Measurements from ENCODE around the gene LRRTM4. TPM values are rescaled to one million over a fixed set of nuclear protein-coding genes. Genes with fewer than 3 reads are reported as not detected.

LRRTM4 gene
- total and polyA plus RNA-seq, 4 experiments from 2014 or later, result not detected

DNA sequence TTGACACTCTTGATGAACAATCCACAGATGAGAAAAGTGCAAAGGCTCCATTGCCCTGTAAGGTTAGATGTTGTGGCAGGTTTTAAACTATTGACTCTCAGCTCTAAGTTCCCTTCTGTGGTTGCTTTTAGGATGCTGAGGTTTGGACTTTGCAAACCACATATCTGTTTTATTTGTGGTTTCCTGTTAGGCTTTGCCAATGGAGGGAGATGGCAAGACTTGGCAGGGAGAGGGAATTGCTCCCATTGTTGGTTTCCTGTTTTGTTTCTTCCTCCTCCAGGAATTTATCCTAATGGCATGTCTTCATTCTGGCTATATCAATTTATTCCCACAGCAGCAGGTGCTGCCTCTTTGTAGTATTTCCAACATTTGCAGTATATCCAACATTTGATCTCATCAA is 772.3 kb downstream of the LRRTM4 start:
- intact Hi-C loops (cut with micrococcal nuclease), result no loop called here

DNA sequence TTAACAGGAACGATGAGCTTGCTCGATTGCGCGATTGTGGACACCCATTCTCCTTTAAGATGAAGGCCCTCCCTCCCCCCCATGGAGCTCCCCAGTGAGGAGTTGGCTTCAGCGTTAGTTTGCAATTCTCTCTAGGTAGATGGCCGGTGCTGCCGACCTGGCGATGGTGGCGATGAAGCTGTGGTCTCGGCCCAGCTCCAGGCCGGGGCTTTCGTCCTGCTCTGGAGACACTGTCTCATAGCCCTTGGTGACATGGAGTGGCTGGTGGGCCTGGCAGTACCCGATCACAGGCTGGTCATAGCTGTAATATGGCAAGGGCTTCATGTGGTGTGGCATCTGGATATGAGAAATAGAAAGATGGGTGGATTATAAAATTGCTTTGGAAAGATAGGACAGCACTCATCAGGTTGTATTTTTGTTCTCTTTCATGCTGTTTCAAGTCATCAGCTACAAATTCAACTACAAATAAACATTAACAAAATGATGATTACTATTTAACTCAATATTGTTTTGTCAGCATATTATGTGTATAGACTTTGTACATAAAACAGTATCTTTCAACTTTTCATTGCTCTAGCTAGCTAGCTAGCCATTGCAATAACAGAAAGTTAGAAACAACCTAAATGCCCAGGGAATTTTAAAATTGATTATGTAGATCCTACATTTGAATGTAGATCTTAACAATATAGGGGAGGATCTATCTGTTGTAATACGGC is 773.4 kb downstream of the LRRTM4 start:
- H3K27ac Mint-ChIP-seq, result no peak overlapping the region
- intact Hi-C loops (cut with micrococcal nuclease), result no loop called here
- no peak overlapping the region for H3K4me3 Mint-ChIP-seq
- no peaks in the 10 kb centered on the region for H3K36me3 Mint-ChIP-seq
- H3K27me3 ChIP-seq (ENCODE audit: insufficient read depth, low read length), result no peaks in the 10 kb centered on the region
- ChIA-PET CTCF (ENCODE audit: partially characterized antibody) (no interaction called here), POLR2A (ENCODE audit: partially characterized antibody) (interaction anchor here (0.6 kb wide), 1 partner anchor 1142 kb away, joined by 3 read pairs; no protein-coding TSS in a partner anchor)
- H3K9me3 ChIP-seq (ENCODE audit: control insufficient read depth in 1 of 2, low read length in 2 of 2), result no peaks in the 10 kb centered on the region
- H3K9me3 Mint-ChIP-seq, result peaks cover 0 to 26% (median 4%) of the 10 kb centered on the region in 8 donors
- H3K27ac ChIP-seq (ENCODE audit: low read depth, low read length), result no peak overlapping the region
- H3K4me3 ChIP-seq (ENCODE audit: low read length in 2 of 2), result no peak overlapping the region
- H3K4me1 ChIP-seq (ENCODE audit: insufficient read depth, low read length), result no peaks in the 10 kb centered on the region
- H3K36me3 ChIP-seq (ENCODE audit: insufficient read depth, low read length), result no peaks in the 10 kb centered on the region
- no peaks in the 10 kb centered on the region for H3K27me3 Mint-ChIP-seq
- no peaks in the 10 kb centered on the region for H3K4me1 Mint-ChIP-seq
- DNase-seq, result no peak

More for the DNA sequence above, 772.3 kb downstream of the LRRTM4 start:
- Histone ChIP-seq H3K27ac (ENCODE audit: low read depth, low read length) (no peak overlapping the region), H3K9me3 (ENCODE audit: control insufficient read depth in 1 of 2, low read length in 2 of 2) (no peaks in the 10 kb centered on the region), H3K4me1 (ENCODE audit: insufficient read depth, low read length) (no peaks in the 10 kb centered on the region), H3K27me3 (ENCODE audit: insufficient read depth, low read length) (no peaks in the 10 kb centered on the region), H3K36me3 (ENCODE audit: insufficient read depth, low read length) (no peaks in the 10 kb centered on the region), H3K4me3 (ENCODE audit: low read length in 2 of 2) (no peak overlapping the region)
- no peaks in the 10 kb centered on the region for H3K4me1 Mint-ChIP-seq
- no peaks in the 10 kb centered on the region for H3K36me3 Mint-ChIP-seq
- DNase-seq, result no peak
- ChIA-PET POLR2A (ENCODE audit: partially characterized antibody) (no interaction called here), CTCF (ENCODE audit: partially characterized antibody) (no interaction called here)
- H3K4me3 Mint-ChIP-seq, result no peak overlapping the region
- peaks cover 0 to 26% (median 4%) of the 10 kb centered on the region in 8 donors for H3K9me3 Mint-ChIP-seq
- no peaks in the 10 kb centered on the region for H3K27me3 Mint-ChIP-seq
- no peak overlapping the region for H3K27ac Mint-ChIP-seq

DNA sequence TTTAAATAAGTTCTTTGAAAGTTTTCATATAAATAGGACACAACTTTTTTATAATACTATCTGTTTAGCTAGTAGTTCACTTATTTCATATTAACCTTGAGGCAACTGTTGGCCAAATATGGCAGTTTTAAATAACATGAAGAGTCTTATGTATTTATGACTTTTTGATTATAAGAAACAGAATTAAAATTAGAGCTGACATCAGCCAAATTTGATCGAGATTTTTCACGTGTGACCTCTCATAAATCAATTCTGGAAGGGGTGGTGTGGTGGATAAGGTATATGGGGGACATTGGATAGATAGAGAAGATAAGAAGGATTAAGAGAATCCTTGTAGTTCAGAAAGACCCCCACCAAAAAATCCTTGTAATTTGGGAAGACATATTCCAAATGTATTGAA is 776.6 kb downstream of the LRRTM4 start:
- no peak overlapping the region for H3K27ac Mint-ChIP-seq
- H3K4me3 ChIP-seq (ENCODE audit: low read length in 2 of 2), result no peak overlapping the region
- no peaks in the 10 kb centered on the region for H3K4me1 ChIP-seq (ENCODE audit: insufficient read depth, low read length)
- no peaks in the 10 kb centered on the region for H3K9me3 ChIP-seq (ENCODE audit: control insufficient read depth in 1 of 2, low read length in 2 of 2)
- no peak overlapping the region for H3K27ac ChIP-seq (ENCODE audit: low read depth, low read length)
- ChIA-PET CTCF (ENCODE audit: partially characterized antibody) (no interaction called here), POLR2A (ENCODE audit: partially characterized antibody) (no interaction called here)
- H3K4me3 Mint-ChIP-seq, result no peak overlapping the region
- H3K36me3 Mint-ChIP-seq, result no peaks in the 10 kb centered on the region
- peaks cover 0 to 21% (median 6%) of the 10 kb centered on the region in 8 donors for H3K9me3 Mint-ChIP-seq
- no peak for DNase-seq
- no peaks in the 10 kb centered on the region for H3K27me3 ChIP-seq (ENCODE audit: insufficient read depth, low read length)
- H3K36me3 ChIP-seq (ENCODE audit: insufficient read depth, low read length), result no peaks in the 10 kb centered on the region
- intact Hi-C loops (cut with micrococcal nuclease), result no loop called here
- H3K4me1 Mint-ChIP-seq, result no peaks in the 10 kb centered on the region
- H3K27me3 Mint-ChIP-seq, result no peaks in the 10 kb centered on the region

DNA sequence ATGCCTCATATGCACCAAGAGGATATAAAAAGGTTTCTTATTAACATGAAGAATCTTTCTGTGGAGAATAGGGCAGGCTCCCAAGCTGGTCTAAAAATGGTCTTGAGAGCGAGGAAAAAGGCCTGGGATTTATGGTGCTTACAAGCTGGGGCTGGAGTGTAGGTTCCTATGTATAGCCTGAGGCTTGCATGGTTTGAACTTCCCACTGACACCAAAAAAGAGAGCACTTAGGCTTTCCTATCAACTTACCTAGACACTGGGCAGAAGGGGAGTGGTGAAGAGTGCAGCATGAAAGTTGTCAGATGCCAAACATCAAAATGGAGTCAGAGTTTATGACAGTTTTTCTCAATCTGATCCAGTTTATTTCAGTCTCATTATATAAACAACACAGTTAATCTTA is 784.6 kb downstream of the LRRTM4 start:
- DNase-seq, result no peak
- ChIA-PET CTCF (ENCODE audit: partially characterized antibody) (no interaction called here), POLR2A (ENCODE audit: partially characterized antibody) (no interaction called here)
- H3K9me3 ChIP-seq (ENCODE audit: control insufficient read depth in 1 of 2, low read length in 2 of 2), result no peaks in the 10 kb centered on the region
- H3K27me3 ChIP-seq (ENCODE audit: insufficient read depth, low read length), result no peaks in the 10 kb centered on the region
- no peaks in the 10 kb centered on the region for H3K36me3 Mint-ChIP-seq
- H3K4me3 Mint-ChIP-seq, result no peak overlapping the region
- peaks cover 2 to 27% (median 13%) of the 10 kb centered on the region in 8 donors for H3K9me3 Mint-ChIP-seq
- intact Hi-C loops (cut with micrococcal nuclease), result no loop called here
- H3K36me3 ChIP-seq (ENCODE audit: insufficient read depth, low read length), result no peaks in the 10 kb centered on the region
- H3K27me3 Mint-ChIP-seq, result no peaks in the 10 kb centered on the region
- H3K4me1 Mint-ChIP-seq, result no peaks in the 10 kb centered on the region
- H3K27ac Mint-ChIP-seq, result no peak overlapping the region
- H3K4me3 ChIP-seq (ENCODE audit: low read length in 2 of 2), result no peak overlapping the region
- H3K27ac ChIP-seq (ENCODE audit: low read depth, low read length), result no peak overlapping the region
- H3K4me1 ChIP-seq (ENCODE audit: insufficient read depth, low read length), result no peaks in the 10 kb centered on the region

DNA sequence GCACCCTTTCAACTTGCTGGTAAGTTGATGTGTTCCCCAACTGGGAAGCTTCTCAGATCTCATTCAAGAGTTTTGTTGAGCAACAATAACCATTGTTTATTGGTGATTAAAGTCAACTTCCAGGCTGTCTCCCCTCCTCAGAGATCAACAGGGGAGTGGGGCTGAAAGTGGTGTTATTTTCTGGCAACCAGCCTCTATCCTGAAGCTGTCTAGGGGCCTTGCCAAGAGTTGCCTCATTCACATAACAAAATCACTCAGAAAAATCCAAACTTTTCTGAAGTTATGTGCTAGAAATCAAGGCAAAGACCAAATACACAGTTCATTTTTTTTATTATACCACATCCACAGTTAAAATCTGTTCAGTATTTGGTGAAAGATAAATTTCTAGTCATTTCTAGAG is 788.4 kb downstream of the LRRTM4 start:
- intact Hi-C loops (cut with micrococcal nuclease), result no loop called here
- Histone ChIP-seq H3K27me3 (ENCODE audit: insufficient read depth, low read length) (no peaks in the 10 kb centered on the region), H3K36me3 (ENCODE audit: insufficient read depth, low read length) (no peaks in the 10 kb centered on the region), H3K27ac (ENCODE audit: low read depth, low read length) (no peak overlapping the region), H3K4me1 (ENCODE audit: insufficient read depth, low read length) (no peaks in the 10 kb centered on the region), H3K9me3 (ENCODE audit: control insufficient read depth in 1 of 2, low read length in 2 of 2) (no peaks in the 10 kb centered on the region), H3K4me3 (ENCODE audit: low read length in 2 of 2) (no peak overlapping the region)
- no peaks in the 10 kb centered on the region for H3K36me3 Mint-ChIP-seq
- no peak overlapping the region for H3K27ac Mint-ChIP-seq
- no peak for DNase-seq
- no peaks in the 10 kb centered on the region for H3K27me3 Mint-ChIP-seq
- H3K4me3 Mint-ChIP-seq, result no peak overlapping the region
- POLR2A ChIA-PET (ENCODE audit: partially characterized antibody), result no interaction called here
- CTCF ChIA-PET (ENCODE audit: partially characterized antibody), result interaction anchor here (0.6 kb wide), 1 partner anchor 61 kb away, joined by 3 read pairs; no protein-coding TSS in a partner anchor
- no peaks in the 10 kb centered on the region for H3K4me1 Mint-ChIP-seq
- peaks cover 0 to 25% (median 15%) of the 10 kb centered on the region in 8 donors for H3K9me3 Mint-ChIP-seq

DNA sequence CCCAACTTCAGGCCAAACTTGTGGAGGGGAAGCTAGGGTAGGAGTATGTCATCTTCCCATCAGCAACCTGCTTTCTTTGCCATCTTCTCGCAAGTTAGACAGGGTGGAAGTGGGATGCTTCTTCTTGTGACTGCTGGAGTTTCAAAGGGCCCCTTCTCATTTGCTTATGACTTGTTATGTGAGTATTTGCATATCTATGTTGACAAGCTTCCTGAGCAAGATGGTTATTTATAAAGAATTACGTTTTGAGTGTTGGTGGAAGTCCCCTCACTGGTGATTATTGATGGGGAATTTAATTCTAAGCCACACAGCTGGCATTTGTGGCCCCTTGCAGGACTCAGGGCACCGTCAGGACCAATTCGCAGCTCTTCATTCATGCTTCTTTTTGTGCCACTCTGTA is 791.0 kb downstream of the LRRTM4 start:
- H3K4me1 ChIP-seq (ENCODE audit: insufficient read depth, low read length), result no peaks in the 10 kb centered on the region
- POLR2A ChIA-PET (ENCODE audit: partially characterized antibody), result no interaction called here
- CTCF ChIA-PET (ENCODE audit: partially characterized antibody), result no interaction called here
- no peaks in the 10 kb centered on the region for H3K27me3 ChIP-seq (ENCODE audit: insufficient read depth, low read length)
- peaks cover 0 to 23% (median 14%) of the 10 kb centered on the region in 8 donors for H3K9me3 Mint-ChIP-seq
- DNase-seq, result no peak
- H3K27me3 Mint-ChIP-seq, result no peaks in the 10 kb centered on the region
- H3K36me3 ChIP-seq (ENCODE audit: insufficient read depth, low read length), result no peaks in the 10 kb centered on the region
- H3K4me3 ChIP-seq (ENCODE audit: low read length in 2 of 2), result no peak overlapping the region
- H3K4me3 Mint-ChIP-seq, result no peak overlapping the region
- H3K36me3 Mint-ChIP-seq, result no peaks in the 10 kb centered on the region
- H3K9me3 ChIP-seq (ENCODE audit: control insufficient read depth in 1 of 2, low read length in 2 of 2), result no peaks in the 10 kb centered on the region
- no peak overlapping the region for H3K27ac Mint-ChIP-seq
- H3K27ac ChIP-seq (ENCODE audit: low read depth, low read length), result no peak overlapping the region
- no peaks in the 10 kb centered on the region for H3K4me1 Mint-ChIP-seq
- intact Hi-C loops (cut with micrococcal nuclease), result no loop called here

DNA sequence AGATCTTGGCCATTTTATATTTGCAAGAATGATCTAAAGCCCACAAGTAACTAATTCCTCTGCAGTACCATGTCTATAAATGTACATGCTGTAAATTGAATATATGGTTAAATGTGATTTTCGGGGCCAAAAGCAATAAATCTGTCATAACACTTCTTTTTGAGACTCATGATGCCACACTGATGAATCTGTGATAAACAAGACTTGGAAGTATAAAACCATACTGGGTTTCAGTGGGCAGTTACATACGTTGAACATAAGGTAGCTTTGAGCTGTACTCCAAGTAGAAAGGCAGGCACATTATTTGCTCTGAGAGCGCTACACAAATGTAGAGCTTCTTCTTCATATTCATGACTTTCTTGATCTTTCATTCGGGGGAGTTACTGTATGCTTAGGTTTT is 792.2 kb downstream of the LRRTM4 start:
- Mint-ChIP-seq H3K36me3 (no peaks in the 10 kb centered on the region), H3K9me3 (peaks cover 2 to 21% (median 11%) of the 10 kb centered on the region in 8 donors)

More for the DNA sequence above, 792.2 kb downstream of the LRRTM4 start:
- no peaks in the 10 kb centered on the region for H3K27me3 Mint-ChIP-seq
- Histone ChIP-seq H3K4me3 (ENCODE audit: low read length in 2 of 2) (no peak overlapping the region), H3K4me1 (ENCODE audit: insufficient read depth, low read length) (no peaks in the 10 kb centered on the region), H3K27me3 (ENCODE audit: insufficient read depth, low read length) (no peaks in the 10 kb centered on the region), H3K27ac (ENCODE audit: low read depth, low read length) (no peak overlapping the region), H3K36me3 (ENCODE audit: insufficient read depth, low read length) (no peaks in the 10 kb centered on the region), H3K9me3 (ENCODE audit: control insufficient read depth in 1 of 2, low read length in 2 of 2) (no peaks in the 10 kb centered on the region)
- intact Hi-C loops (cut with micrococcal nuclease), result no loop called here
- ChIA-PET POLR2A (ENCODE audit: partially characterized antibody) (no interaction called here), CTCF (ENCODE audit: partially characterized antibody) (no interaction called here)
- H3K27ac Mint-ChIP-seq, result no peak overlapping the region
- H3K4me3 Mint-ChIP-seq, result no peak overlapping the region
- no peak for DNase-seq
- no peaks in the 10 kb centered on the region for H3K4me1 Mint-ChIP-seq

Measured in CD4-positive, alpha-beta memory T cell (primary cell).